GM18951 (cell line): Measurements from ENCODE around the gene SHROOM3.

ENCODE experiments used
- POLR2A ChIP-seq: IDR thresholded peaks from 4 replicates; pipeline ENCODE4 v1.6.1; 2011; ENCODE audit warnings: mild to moderate bottlenecking; ENCODE audit not compliant: insufficient read length, insufficient read depth; ENCODE audit errors: extremely low read depth
- in situ Hi-C: fragments of 300-500 bp; cut with MboI; formaldehyde crosslinking; loops from one replicate; pipeline ENCODE4 v1.12.0; 2022; ENCODE audit warnings: low sequenced_read_pairs, mixed read lengths, inconsistent platforms; ENCODE audit not compliant: unreplicated experiment

SHROOM3 gene

DNA sequence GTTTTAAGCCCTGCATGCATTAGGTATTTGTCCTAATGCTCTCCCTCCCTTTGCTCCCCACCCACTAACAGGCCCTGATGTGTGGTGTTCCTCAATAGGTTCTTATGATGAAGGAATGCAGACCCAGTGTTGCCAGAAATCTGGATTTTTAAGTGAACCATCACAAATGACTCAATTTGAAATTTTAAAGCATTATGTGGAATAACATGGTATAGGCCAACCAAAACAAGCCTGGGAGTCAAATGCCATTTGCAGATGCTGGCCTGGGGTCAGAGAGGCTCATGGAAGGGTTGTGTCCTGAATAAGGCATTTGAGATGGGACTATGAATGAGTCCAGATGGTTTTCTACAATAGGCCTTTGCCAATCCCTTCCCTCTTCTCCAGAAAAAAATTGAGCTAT is 179.6 kb downstream of the SHROOM3 start:
- TF ChIP-seq POLR2A: no peak
- in situ Hi-C loops: no loop called here

DNA sequence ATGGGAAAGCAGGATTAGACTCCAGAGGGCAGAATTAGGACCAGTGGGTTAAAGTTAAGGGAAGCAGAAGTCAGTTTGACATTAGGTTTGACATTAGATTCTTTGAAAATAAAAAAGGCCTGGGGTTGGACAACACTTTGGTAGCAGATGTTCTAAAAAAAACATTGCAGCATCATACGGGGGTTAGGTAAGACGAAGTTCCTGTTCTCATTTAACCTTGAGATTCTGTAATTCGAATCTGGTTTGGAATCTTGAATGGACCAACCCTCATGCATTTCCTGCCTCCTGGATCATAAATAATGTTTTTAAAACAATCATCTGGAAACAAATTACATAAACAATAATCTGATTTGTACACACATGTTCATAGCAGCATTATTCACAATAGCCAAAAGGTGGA is 181.0 kb downstream of the SHROOM3 start:
- TF ChIP-seq POLR2A: no peak
- in situ Hi-C loops: no loop called here

GRCh38 chr4:76616526-76616925 is 181.5 kb downstream of the SHROOM3 start:
- TF ChIP-seq POLR2A: no peak
- in situ Hi-C loops: no loop called here

- TF ChIP-seq POLR2A: no peak
- in situ Hi-C loops: no loop called here
Measured at GRCh38 chr4:76620723-76621468, 185.9 kb downstream of the SHROOM3 start.

DNA sequence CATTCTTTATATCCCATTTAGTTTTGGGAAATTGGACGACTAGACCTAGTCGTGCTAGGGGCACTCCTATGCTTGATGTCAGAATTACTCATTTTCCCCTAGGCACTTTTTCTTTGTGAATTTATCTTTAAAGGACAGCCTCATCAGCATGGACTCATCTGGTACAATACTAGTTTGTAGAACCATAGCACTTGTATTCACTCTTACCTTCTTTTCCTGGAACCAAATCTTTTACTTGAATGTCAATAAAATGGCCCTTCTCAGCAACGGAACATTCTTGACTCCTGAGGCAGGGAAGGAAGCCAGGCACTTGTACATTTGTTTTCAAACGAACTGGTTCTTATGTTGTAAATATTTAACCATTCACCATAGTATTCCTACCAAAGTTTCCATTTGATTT is 187.1 kb downstream of the SHROOM3 start:
- in situ Hi-C loops: no loop called here
- no peak for TF ChIP-seq POLR2A

- in situ Hi-C loops: no loop called here
- TF ChIP-seq POLR2A: no peak
Measured at GRCh38 chr4:76622717-76623116, 187.7 kb downstream of the SHROOM3 start.

- in situ Hi-C loops: no loop called here
- no peak for TF ChIP-seq POLR2A
Measured at GRCh38 chr4:76623217-76624045, 188.4 kb downstream of the SHROOM3 start.

DNA sequence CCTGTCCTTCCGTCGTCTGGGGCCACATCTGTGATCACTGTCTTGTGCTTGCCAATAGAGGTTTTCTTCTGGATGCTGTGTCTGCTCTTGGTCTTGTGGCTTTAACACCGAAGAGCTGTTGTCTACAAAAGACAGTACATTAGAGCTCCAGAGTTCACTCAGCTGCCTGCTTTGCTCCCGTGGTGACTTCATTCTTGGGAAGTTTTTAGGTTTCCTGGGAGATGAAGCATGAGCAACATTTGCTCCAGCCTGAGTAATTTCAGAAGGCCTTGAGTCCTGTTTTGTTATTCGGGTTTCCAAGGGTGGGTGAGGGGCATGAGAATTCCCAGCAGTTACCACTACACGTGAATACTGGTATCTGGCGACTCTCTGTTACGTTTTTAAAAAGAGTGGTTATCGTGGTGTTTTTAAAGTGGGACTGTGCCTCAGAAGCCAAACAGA is 189.2 kb downstream of the SHROOM3 start:
- in situ Hi-C loops: no loop called here
- TF ChIP-seq POLR2A: no peak

DNA sequence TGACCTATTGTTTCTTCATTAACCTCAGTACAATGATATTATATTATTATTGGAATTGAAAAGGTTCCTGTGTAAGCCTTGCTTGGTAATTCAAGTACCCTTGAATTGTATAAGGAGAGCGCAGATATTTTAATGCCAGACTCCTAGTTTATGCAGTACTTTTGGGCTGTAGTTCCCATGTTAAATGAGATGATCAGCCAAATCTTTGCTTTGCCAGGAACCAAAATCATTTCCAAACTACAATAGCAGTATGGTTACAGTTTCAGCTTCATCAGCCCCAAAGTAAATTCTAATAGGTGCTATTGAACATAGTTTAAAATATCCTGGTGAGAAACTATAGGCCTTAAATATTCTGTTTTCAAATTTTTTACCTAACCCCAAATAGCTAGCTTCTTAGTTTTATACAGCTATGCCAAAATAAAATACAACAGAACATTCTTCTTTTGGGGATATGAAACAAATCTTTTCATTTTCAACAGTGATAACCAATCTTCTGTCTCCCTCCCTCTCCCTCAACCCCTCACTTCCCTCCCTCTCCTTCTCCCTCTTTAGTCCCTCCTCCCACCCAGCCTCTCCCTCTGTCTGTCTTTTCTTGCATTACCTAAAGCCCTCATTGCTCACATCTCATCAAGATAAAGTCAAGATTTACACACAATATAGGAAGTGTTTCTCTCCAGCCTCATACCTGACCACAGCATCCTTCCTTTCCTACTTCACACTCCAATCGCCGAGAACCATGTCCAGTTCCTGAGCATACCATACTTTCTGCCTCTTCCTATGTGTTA is 190.1 kb downstream of the SHROOM3 start:
- no peak for TF ChIP-seq POLR2A
- in situ Hi-C loops: no loop called here

DNA sequence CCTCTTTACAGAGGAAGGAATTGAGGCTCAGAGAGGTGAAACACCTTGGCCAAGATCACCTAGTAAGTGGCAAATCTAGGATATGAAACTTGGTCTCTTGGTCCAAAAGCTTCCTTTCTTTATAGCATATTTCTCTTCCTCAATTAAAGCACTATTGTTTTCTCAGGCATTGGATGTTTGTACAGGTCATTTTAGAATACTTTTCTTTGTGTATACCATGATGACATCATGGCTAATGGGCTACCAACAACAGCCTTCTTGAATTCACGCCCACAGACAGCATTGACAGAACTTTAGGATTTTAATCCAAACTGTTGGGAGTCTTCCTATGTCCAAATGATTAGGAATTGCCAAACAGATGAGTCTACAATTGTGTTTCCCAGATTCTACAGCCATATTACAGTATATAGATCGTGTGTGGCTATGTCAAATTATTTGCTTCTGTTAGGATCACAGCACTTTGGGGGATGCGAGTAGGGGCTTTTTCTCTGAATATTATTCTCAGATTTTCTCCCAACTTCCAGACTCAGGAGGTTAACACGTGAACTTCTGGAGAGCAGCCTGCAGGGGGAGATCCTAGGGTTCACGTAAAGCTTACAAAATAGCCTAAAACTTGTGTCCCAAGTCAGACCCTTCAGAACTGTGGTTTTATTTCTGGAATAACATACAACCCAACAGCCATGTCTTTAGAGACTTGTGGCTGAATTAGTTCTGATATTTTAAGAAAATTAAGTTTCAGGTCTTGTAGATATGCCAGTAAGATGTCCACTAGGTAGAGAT is 191.8 kb downstream of the SHROOM3 start:
- TF ChIP-seq POLR2A: no peak
- in situ Hi-C loops: no loop called here

DNA sequence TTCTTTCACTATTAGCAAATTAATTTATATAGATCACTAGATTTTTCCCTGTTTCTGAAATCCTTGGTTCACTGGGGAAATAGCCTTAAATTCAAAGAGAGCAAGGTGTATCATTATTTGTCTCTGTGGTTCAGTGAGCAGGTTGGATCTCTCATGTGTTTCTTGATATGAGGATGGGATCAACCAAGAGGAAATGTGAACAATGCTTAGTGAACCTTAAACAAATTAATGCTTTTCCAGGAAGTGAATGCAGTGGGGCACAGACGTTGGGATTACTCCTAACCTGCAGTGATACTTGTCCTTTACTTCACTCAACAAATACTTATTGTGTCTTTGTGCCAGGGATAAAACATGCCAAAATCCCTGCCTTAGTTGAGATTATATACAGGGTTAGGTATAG is 193.2 kb downstream of the SHROOM3 start:
- no peak for TF ChIP-seq POLR2A
- in situ Hi-C loops: no loop called here

- TF ChIP-seq POLR2A: no peak
Measured at GRCh38 chr4:76630741-76631140, 195.7 kb downstream of the SHROOM3 start.

More at GRCh38 chr4:76630741-76631140, 195.7 kb downstream of the SHROOM3 start:
- in situ Hi-C loops: no loop called here
